EH (cell line): ENCODE measurements around the gene FAM210A.

Experiments
- DNase-seq: peaks from one replicate; pipeline ENCODE4 v3.0.0-alpha.2; 2015; ENCODE audit warnings: low read depth

Gene FAM210A

GRCh38 chr18:13621886-13622619 lies 104.3 kb downstream of the FAM210A start:
- no peak for DNase-seq

GRCh38 chr18:13621446-13621849 lies 104.9 kb downstream of the FAM210A start:
- no peak for DNase-seq

- no peak for DNase-seq
These were observed 105.4 kb downstream of the FAM210A start for GRCh38 chr18:13620818-13621445.

- no peak for DNase-seq
These were observed 106.1 kb downstream of the FAM210A start for GRCh38 chr18:13620206-13620672.

GRCh38 chr18:13619505-13620205 lies 106.7 kb downstream of the FAM210A start:
- no peak for DNase-seq

GRCh38 chr18:13618760-13619438 lies 107.5 kb downstream of the FAM210A start:
- no peak for DNase-seq

GRCh38 chr18:13617826-13618515 lies 108.4 kb downstream of the FAM210A start:
- DNase-seq = no peak

GRCh38 chr18:13616525-13617035 lies 109.8 kb downstream of the FAM210A start:
- no peak for DNase-seq

- no peak for DNase-seq
These were observed 110.3 kb downstream of the FAM210A start for GRCh38 chr18:13616041-13616440.

- peak; percentile 4 for DNase-seq
These were observed 110.9 kb downstream of the FAM210A start for GRCh38 chr18:13615432-13615861.

GRCh38 chr18:13614641-13615288 lies 111.6 kb downstream of the FAM210A start:
- DNase-seq = no peak

GRCh38 chr18:13613591-13614501 lies 112.5 kb downstream of the FAM210A start:
- DNase-seq = no peak
